ENCODE results near the gene UPK3BL2. TPM values are rescaled to one million over a fixed set of nuclear protein-coding genes. Genes with fewer than 3 reads are reported as not detected.
"Not testable (repeated sequence)": the region's sequence is repeated elsewhere in the genome, so short reads cannot be mapped to it uniquely, and the experiment has no call there.

Gene UPK3BL2, protein sequence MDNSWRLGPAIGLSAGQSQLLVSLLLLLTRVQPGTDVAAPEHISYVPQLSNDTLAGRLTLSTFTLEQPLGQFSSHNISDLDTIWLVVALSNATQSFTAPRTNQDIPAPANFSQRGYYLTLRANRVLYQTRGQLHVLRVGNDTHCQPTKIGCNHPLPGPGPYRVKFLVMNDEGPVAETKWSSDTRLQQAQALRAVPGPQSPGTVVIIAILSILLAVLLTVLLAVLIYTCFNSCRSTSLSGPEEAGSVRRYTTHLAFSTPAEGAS
- 5.8 and 151 TPM in 2 replicates for total RNA-seq

DNA sequence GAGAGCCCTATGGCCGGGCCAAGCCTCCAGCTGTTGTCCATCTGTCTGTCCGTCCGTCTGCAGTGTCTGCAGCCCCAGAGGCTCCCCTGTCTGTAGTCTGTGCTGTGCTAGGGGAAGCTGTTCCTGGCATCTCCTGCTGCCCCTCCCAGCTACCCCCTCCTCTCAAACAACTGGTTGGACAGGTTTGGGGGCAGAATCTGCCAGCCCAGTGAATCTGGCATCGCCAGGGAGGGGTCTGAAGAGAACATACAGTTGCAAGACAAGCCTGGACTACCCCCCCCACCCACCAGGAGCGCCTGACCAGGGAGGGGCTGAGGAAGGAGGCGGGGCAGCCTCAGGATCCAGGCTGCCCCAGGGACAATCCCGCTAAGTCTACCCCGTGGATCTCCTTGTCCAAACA is at the start of gene UPK3BL2:
Gene UPK3BL2 (minus strand): TSS at position 101 of the 400 bp plus-strand sequence. CDS start 60 bp downstream, at position 41.
- H3K27me3 ChIP-seq (ENCODE audit: control insufficient read depth, insufficient read depth, low read length); H3K4me3 ChIP-seq (ENCODE audit: low read depth, low read length); H3K36me3 ChIP-seq (ENCODE audit: control insufficient read depth, insufficient read depth, low read length); DNase-seq (ENCODE audit: low read depth); FAIRE-seq: not testable (repeated sequence)

DNA sequence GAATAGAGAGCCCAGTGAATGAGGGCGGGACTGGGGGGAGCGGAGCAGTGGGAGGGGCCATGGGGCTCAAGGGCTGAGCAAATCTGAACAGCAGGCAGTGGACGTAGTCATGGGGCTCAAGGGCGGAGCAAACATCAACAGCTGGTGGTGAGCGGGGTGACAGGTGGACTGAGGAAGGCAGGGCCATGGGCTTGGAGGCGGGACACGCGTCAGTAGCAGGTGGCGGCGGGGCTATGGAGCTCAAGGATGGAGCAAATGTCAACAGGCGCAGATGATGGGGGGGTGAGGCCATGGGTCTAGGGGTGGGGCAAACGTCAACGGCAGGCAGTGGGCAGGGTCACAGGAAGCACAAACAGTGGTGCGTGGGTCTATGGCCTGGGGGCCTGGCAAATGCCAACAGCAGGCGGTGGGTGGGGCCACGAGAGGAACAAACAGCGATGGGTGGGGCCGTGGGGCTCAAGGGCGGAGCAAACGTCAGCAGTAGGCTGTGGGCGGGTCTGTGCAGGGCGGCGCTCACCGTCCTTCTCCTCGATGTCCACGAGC is 49.1 kb upstream of the UPK3BL2 start:
- H3K27me3 ChIP-seq (ENCODE audit: control insufficient read depth, insufficient read depth, low read length); FAIRE-seq; H3K4me3 ChIP-seq (ENCODE audit: low read depth, low read length); H3K36me3 ChIP-seq (ENCODE audit: control insufficient read depth, insufficient read depth, low read length); DNase-seq (ENCODE audit: low read depth): not testable (repeated sequence)

DNA sequence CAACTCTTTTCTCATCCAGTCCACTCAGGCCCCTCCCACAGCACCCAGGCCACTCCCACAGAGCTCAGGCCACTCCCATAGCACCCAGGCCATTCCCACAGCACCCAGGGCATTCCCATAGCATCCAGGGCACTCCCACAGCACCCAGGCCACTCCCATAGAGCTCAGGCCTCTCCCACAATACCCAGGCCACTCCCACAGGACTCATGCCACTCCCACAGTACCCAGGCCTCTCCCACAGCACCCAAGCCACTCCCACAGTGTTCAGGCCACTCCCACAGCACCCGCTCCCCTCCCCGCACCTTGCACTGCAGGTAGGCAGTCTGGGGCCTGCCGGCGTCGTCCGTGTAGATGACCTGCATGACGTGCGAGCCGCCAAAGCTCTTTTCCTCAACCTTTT is 46.4 kb upstream of the UPK3BL2 start:
- not testable (repeated sequence) for H3K4me3 ChIP-seq (ENCODE audit: low read depth, low read length); H3K27me3 ChIP-seq (ENCODE audit: control insufficient read depth, insufficient read depth, low read length); H3K36me3 ChIP-seq (ENCODE audit: control insufficient read depth, insufficient read depth, low read length); FAIRE-seq; DNase-seq (ENCODE audit: low read depth)

DNA sequence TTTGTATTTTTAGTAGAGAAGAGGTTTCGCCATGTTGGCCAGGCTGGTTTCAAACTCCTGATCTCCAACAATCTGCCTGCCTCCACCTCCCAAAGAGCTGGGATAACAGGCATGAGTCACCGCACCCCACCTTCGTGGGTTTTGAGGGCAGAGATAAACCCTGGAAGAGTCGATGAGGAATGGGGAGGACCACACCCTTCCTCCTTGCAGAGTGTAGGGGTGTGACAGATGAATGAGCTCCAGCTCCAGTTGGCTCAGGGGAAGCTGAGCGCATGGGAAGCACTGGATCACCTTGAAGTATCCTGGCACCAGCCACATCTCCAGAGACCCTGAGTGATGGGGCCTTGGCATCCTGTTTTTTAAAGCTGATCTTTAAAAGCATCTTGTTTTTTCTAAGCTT is 40.0 kb upstream of the UPK3BL2 start:
- H3K4me3 ChIP-seq (ENCODE audit: low read depth, low read length); DNase-seq (ENCODE audit: low read depth); FAIRE-seq; H3K27me3 ChIP-seq (ENCODE audit: control insufficient read depth, insufficient read depth, low read length); H3K36me3 ChIP-seq (ENCODE audit: control insufficient read depth, insufficient read depth, low read length): not testable (repeated sequence)

GRCh38 chr7:102581722-102582121 is 38.2 kb upstream of the UPK3BL2 start:
- DNase-seq (ENCODE audit: low read depth); H3K27me3 ChIP-seq (ENCODE audit: control insufficient read depth, insufficient read depth, low read length); H3K36me3 ChIP-seq (ENCODE audit: control insufficient read depth, insufficient read depth, low read length); H3K4me3 ChIP-seq (ENCODE audit: low read depth, low read length); FAIRE-seq: not testable (repeated sequence)

GRCh38 chr7:102578486-102578885 is 35.0 kb upstream of the UPK3BL2 start:
- H3K36me3 ChIP-seq (ENCODE audit: control insufficient read depth, insufficient read depth, low read length); H3K4me3 ChIP-seq (ENCODE audit: low read depth, low read length); H3K27me3 ChIP-seq (ENCODE audit: control insufficient read depth, insufficient read depth, low read length); DNase-seq (ENCODE audit: low read depth); FAIRE-seq: not testable (repeated sequence)

- not testable (repeated sequence) for FAIRE-seq; H3K36me3 ChIP-seq (ENCODE audit: control insufficient read depth, insufficient read depth, low read length); H3K27me3 ChIP-seq (ENCODE audit: control insufficient read depth, insufficient read depth, low read length); DNase-seq (ENCODE audit: low read depth); H3K4me3 ChIP-seq (ENCODE audit: low read depth, low read length)
Measured at GRCh38 chr7:102577315-102578240, 34.1 kb upstream of the UPK3BL2 start.

DNA sequence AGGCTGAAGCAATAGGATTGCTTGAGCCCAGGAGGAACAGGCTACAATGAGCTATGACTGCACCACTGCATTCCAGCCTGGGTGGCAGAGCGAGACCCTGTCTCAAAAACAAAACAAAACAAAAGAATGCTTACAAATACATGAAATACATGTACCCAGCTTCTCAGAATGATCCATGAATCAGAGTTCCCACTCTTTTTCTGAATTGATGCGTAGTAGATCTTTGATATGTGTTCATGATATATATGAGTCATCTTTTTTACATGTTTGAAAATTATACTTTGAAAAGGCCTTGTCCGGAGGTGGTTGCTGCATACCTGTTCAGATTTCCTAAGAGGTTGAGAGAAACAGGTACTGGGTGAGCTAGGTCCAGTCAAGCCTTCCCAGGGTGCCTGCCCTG is 32.9 kb upstream of the UPK3BL2 start:
- not testable (repeated sequence) for H3K27me3 ChIP-seq (ENCODE audit: control insufficient read depth, insufficient read depth, low read length); DNase-seq (ENCODE audit: low read depth); H3K4me3 ChIP-seq (ENCODE audit: low read depth, low read length); H3K36me3 ChIP-seq (ENCODE audit: control insufficient read depth, insufficient read depth, low read length); FAIRE-seq

DNA sequence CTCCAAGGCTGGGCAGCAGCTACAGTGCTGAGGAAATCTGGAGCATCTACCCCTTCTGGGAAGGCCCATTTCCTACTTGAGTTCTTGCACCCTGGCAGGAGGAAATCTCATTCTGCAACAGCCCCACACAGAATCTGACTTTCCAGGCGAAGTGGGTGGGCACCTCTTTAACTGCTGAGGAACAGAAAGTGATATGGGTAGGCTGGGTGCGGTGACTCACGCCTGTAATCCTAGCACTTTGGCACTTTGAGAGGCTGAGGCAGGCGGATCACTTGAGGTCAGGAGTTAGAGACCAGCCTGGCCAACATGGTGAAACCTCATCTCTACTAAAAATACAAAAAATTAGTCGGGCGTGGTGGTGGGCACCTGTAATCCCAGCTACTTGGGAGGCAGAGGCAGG is 31.1 kb upstream of the UPK3BL2 start:
- FAIRE-seq; H3K4me3 ChIP-seq (ENCODE audit: low read depth, low read length); H3K36me3 ChIP-seq (ENCODE audit: control insufficient read depth, insufficient read depth, low read length); DNase-seq (ENCODE audit: low read depth); H3K27me3 ChIP-seq (ENCODE audit: control insufficient read depth, insufficient read depth, low read length): not testable (repeated sequence)

Data from bronchial epithelial cell (primary cell).